NCI-H2196 (cell line): Measurements from ENCODE around the gene VSTM5.

Experiments used
- DNase-seq: peaks from one replicate; lab custom pipeline; 2025; ENCODE audit not compliant: unreplicated experiment; lab: John Stamatoyannopoulos, UW

VSTM5 gene

GRCh38 chr11:93843906-93844305 is 6.5 kb downstream of the VSTM5 start:
- DNase-seq, result no peak

DNA sequence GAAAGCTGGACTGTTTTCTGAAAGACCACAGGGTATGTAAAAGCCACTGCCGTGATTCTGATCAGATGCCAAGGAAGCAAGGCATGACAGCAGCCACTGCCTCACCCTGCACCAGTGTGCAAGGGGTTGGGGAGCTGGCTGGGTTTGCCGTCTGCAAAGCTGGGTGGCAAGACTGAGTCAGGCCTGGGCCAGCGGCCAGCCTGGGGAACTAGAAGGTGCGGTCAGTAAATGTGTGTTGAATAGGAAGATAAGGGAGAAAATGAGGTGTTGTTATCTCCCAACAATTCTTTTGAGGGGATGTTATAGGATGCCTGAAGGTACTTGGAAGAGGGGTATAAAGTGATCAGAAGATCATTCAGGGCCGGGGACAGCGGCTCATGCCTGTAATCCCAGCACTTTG is 8.0 kb downstream of the VSTM5 start:
- no peak for DNase-seq

- DNase-seq, result no peak
Measured at GRCh38 chr11:93842034-93842433, 8.4 kb downstream of the VSTM5 start.

- no peak for DNase-seq
Measured at GRCh38 chr11:93841446-93841845, 9.0 kb downstream of the VSTM5 start.

GRCh38 chr11:93840981-93841380 is 9.4 kb downstream of the VSTM5 start:
- no peak for DNase-seq

- no peak for DNase-seq
Measured at GRCh38 chr11:93840180-93840579, 10.2 kb downstream of the VSTM5 start.

- no peak for DNase-seq
Measured at GRCh38 chr11:93838967-93839366, 11.5 kb downstream of the VSTM5 start.

GRCh38 chr11:93832780-93833179 is 17.6 kb downstream of the VSTM5 start:
- no peak for DNase-seq

DNA sequence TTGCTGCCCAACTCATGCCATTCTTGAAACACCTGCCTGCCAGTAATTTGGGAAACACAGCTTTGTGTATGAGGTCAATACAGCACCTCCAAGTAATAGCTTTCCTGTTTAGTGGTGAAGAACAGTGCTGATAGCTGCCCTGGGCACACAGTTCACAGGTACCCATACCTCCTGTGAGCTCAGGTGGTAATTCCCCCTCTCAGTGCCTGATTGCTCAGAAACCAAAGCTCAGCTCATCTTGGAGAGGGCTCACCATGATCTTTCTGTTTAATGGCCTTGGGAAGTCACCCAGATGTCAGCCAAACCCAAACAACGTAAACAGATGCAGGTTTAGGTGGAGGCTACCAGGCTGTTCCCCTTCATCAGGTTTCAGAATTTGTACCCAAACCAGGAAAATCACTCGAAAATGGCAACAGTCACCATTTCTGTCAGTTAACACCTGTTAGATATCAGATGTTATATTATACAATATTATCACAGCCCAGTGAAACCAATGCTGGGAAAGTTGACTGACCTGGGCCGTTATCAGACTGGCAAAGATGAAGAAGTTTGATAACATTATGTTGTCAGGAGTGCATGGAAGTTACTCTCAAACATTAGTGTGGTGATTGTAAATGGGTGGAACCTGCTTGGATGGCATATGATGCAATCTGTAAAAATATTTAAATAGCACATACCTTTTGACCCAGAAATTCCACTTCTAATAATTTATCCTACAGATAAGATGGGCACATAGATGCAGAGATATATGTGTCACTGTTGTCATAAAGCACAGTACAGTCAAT is 18.9 kb downstream of the VSTM5 start:
- DNase-seq, result no peak

- no peak for DNase-seq
Measured at GRCh38 chr11:93829598-93829997, 20.8 kb downstream of the VSTM5 start.

GRCh38 chr11:93827363-93827762 is 23.1 kb downstream of the VSTM5 start:
- DNase-seq, result no peak

- no peak for DNase-seq
Measured at GRCh38 chr11:93823210-93823609, 27.2 kb downstream of the VSTM5 start.

GRCh38 chr11:93822359-93822758 is 28.1 kb downstream of the VSTM5 start:
- no peak for DNase-seq

DNA sequence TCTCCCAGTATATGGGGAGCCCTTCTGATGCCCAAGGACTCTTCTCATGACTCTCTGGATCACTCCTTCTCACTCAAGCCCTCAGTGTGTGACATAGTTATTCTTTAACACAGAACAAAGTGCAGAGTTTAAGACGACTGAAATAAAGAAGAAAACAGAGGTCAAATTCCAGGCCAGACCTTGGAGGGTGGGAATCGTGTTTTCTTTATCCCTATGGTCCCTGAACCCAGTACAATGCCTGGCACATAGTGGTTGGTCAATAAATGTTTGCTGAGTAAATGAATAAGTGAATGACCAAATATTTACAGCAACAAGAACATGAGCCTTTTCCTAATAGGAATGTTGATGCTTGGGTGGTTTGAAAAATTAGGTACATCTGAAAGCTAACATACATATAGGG is 28.8 kb downstream of the VSTM5 start:
- no peak for DNase-seq

DNA sequence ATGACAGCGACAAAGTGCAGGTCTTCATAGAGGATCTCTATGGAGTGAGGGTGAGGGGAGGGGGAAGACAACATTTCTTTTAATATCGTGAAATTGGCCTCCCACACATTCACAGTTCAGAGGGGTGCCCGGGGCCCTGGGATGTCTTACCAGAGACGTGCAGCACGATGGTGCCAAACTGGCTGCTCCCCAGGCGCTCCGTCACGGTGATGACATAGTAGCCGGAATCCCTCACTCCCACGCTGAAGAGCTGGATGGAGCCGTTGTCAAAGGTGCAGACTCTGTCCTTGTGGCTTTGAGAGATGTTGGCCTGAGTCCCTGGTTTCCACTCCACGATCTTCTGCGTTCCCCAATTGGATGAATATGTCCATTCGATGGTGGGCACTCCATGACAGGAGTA is 29.6 kb downstream of the VSTM5 start:
- DNase-seq, result no peak

DNA sequence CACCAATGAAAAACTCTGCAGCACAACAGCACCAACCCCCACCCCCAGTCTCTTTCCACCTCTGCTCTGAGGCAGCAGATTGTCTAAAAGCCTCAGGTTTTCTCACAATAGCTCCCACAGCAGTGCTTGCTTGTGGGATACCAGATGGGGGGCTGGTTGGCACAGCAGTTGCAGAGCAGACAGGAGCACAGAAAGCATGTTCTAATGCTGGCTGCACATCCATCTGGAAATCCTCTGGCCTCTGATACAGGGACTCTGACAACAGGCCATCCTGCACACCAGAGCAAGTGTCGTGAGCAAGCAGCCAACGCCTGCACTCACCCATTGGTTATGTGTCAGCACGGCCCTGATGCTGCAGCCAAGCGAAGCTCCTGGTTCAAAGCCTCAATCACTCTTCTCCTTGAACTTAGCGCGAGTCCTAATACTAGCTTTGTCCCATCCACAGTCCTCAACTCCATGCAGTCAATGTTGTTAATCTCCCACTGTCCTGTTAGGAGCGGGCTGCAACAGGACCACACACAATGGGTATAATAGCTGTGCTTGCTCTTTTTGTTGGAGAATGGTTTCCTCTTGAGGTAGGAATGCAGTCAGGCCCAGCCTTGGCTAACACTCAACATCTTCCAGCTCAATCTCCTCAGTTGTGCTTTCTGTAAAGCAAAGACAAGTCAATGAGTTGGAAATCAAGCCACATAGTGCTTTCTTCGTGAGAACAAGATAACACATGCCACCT is 30.3 kb downstream of the VSTM5 start:
- no peak for DNase-seq

- no peak for DNase-seq
Measured at GRCh38 chr11:93817426-93818348, 32.7 kb downstream of the VSTM5 start.

DNA sequence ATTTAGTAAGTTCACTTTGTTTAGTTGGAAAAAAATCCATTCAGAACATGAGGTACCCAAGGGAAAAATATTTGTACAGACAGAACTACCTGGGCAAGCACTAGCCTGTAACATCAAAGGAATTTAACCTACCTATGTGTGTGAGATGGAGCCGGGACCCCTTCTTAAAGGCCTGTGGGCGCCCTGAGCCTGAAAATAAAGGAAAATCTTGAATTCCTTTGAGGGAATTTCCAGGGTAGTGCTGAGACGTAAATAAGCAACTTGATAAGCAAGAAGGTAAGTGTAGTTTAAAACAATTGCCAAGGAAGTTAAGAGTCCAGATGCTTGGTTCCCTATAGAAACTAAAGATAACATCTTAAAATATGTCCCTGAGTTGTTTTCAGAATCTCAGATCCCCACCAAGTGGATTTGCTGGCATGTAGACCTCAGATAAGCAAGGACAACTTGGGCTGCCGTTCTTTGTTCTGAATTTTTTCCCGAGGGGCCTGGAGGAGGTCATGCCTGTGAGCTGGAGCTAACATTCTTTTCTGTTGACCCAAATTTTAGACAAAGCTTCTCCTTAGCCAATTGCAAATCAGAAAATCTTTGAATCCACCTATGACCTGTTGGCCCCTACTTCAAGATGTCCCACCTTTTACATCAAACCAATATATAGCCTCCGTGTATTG is 35.3 kb downstream of the VSTM5 start:
- no peak for DNase-seq

DNA sequence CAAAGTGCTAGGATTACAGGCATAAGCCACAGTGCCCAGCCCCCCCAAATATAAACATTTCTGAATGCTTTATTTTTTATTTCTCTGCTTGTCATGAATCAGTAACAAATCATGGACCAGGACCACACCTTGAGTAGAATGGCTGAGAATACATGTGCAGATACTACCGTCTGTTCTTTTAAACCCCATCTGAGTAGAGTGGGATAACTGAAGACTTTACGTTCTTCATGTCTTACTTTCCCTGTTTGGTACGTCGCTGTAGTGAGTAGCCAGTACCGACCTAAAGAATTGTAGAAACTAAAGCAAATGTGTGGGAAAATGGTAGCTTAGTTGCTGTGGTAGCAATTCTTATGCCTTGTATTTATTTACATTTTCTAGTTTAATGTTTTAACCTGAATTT is 36.4 kb downstream of the VSTM5 start:
- no peak for DNase-seq

DNA sequence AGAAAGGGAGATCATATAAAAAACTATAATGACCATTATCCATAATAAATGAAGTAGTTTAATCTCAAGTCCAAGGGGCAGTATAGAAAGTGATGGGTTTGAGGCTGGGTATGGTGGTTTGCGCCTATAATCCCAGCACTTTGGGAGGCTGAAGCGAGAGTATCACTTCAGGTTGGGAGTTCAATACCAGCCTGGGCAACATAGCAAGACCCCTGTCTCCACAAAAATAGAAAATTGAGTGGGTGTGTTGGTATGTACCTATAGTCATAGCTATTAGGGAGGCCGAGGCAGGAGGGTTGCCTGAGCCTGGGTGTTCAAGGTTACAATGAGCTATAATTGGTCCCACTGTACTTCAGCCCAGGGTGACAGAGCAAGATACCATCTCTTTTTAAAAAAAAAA is 42.4 kb downstream of the VSTM5 start:
- no peak for DNase-seq

DNA sequence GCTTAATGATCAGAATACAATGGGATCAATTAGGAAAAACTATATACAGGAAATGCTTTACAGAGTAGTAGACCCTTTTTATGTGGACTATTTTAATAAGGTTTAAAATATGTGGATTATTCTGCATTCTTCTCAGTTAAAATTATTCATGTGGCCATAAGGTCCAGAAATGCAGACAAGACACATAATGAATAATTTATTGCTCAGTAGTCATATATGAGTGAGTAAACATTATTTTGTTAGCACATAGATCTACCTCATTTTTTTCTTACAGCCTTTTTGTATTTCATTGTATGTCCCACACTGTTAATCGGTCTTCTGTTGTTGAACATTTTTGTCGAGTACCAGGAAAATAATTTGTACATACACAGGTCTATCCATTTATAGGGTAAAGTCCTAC is 45.5 kb downstream of the VSTM5 start:
- DNase-seq, result no peak
